GM21526 (cell line): Measurements from ENCODE around the gene VPS13D.
"Not testable (repeated sequence)": the region's sequence is repeated elsewhere in the genome, so short reads cannot be mapped to it uniquely, and the experiment has no call there.

Experiments
- ATAC-seq: cut with Tn5 transposase; IDR thresholded peaks from one replicate; pipeline ENCODE4 v1.9.1; 2021; ENCODE audit warnings: moderate library complexity; ENCODE audit not compliant: unreplicated experiment, low FRiP score

Gene VPS13D

GRCh38 chr1:12356004-12356890, 126.4 kb downstream of the VPS13D start:
- ATAC-seq = no peak

GRCh38 chr1:12358499-12358898, 128.7 kb downstream of the VPS13D start:
- no peak for ATAC-seq

DNA sequence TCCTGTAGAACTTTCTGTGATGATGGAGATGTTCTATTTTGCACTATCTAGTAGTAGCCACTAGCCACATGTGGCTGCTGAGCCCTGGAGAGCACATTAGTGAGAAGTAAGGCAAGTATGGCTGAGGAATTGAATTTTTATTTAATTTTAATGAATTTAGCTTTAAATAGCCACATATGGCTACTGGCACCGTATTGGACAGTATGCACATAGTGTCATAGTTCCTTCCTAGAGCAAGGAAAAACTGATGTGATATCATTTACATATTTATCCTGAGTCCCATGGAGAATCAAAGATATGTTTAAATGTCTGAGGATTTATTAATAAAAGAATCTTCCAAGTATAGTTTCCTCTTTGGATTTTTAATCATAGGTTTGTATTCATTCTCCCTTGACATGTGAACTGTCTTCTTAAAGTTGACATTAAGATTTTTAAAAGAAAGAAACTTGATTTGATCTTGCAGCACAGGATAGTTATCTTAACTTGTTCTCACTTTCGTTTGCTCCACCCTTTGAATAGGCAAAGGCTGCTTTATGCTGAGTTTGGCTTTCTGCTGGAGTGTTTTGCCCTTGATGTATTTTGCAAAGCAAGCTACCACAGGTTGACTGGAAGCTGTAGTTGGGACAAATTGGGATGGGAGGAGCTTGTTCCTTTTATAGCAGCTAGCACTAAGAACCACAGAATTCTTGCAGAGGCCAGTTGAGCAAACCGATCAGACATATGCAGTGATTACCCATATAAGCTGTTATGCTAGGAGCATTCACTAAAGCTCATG, 129.7 kb downstream of the VPS13D start:
- no peak for ATAC-seq

DNA sequence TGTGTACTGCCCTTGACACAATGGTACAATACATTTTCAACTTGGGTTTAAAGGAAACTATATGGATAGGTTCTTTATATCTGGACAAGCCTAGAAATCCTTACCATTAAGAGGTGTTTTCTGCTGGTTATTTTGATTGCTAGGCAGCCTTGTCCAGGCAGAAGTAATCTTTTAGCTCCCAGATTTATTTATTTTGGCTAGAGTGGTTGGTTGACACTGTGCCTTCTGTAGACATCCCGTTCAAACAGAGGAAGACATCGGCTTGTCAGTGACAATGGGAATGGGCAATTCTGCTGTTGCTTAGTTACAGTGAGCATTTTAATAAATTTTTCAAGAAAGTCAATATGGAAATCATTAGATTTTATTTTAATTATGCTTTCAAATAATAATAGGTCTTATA, 138.8 kb downstream of the VPS13D start:
- no peak for ATAC-seq

GRCh38 chr1:12369258-12369657, 139.4 kb downstream of the VPS13D start:
- no peak for ATAC-seq

- ATAC-seq = no peak
Observed at GRCh38 chr1:12370333-12370975, 140.6 kb downstream of the VPS13D start.

DNA sequence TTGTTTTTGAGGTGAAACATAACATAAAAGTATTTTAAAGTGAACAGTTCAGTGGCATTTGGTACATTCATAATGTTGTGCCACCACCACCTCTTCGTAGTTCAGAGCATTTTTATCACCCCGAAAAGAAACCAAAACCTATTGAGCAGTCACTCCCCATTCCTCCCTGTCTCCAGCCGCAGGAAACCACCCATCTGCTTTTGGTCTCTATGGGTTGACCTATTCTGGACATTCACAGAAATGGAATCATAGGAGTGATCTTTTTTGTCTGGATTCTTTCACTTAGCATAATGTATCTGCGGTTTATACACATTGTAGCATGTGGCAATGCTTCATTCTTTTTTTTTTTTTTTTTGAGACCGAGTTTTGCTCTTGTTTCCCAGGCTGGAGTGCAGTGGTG, 141.2 kb downstream of the VPS13D start:
- no peak for ATAC-seq

- ATAC-seq = no peak
Observed at GRCh38 chr1:12372180-12372579, 142.3 kb downstream of the VPS13D start.

DNA sequence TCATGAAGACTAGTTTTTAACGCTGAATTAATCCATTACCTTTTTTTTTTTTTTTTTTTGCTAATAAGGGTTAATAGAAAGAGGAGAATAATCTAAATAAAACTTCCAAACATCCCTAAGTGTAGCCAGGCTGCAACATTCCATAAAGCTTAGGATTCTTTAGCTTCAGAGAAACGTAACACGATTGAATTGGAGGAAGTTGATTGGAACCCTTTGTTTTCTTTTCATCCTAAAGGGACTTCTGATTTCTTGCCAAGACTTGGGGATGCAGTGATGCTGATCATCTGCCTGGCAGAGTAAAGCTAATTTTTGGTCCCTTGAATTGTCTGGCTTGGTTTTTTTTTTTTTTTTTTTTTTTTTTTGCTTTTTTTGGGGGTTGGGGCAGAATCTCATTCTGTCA, 142.9 kb downstream of the VPS13D start:
- ATAC-seq = no peak

DNA sequence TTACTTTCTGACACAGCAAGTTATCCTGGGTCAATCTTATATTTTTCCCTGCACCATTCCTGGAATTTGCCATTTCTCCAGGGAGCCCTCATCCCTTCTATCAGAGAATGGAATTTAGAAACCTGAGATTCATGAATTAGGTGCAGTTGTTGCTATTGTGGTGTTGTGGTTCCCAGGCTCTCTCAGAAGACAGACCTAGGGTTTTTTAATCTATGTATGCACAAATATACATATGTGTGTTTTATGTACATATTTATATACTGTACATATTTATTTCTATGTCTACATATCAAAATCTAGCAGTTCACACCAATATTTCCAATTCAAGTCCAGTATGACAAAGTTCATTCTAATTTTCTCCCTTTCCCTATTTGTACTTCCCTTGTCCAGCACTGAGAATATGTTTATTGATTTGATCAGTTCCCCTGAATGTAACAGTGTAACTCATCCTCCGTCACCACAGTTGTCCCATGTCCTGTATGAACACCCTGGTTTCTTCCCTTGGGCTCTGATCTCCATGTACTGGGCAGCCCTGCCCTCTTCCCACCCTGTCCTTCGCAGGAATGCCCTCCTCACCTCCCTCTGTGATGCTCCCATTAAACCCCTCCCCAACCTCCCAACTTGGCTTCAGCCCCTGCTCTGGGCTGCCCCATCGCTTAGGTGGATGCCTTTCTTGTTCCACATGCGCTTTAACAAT, 145.5 kb downstream of the VPS13D start:
- ATAC-seq = no peak

GRCh38 chr1:12376236-12377045, 146.6 kb downstream of the VPS13D start:
- ATAC-seq = no peak

DNA sequence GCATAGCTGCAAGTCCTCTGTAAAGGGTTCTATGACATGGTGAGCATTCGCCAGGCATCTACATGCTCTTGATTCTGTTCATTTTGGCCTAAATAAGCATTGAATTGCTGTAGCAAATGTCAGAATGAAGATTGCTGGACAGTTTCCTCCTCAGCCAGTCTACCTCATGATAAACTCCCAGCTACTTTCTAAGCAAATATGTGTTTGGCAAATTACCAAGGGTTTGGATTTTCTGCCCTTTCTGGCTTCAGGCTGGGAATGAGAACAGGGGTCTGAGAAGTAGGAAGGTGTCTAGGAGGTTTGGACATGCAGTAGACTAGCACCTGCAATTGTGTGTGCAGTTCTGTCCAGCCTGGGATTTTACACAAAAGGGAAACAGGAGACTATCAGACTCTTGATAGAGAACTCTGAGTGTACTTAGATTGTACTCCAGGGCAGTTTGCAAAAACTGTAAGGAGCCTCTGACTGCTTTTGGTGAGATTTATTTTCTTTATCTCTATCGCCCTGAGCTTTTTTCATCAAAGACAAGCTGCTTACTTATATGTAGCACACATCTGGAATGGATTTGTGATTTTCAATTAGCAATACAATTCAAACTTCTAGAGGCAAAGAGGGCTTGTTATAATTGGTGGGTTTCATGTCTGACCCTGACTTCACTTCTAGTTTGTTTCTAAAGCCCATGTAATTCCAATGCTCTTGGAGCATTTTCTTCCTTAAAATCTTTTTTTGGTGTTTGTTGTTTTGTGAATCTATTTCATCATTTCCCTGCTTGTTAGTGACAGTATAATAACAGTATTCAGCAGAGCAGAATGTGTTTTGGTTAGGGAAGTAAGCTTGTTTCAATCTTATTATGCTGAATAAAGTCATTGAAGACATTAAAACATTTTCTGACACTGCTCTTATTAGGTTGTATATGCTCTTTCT, 150.8 kb downstream of the VPS13D start:
- no peak for ATAC-seq

DNA sequence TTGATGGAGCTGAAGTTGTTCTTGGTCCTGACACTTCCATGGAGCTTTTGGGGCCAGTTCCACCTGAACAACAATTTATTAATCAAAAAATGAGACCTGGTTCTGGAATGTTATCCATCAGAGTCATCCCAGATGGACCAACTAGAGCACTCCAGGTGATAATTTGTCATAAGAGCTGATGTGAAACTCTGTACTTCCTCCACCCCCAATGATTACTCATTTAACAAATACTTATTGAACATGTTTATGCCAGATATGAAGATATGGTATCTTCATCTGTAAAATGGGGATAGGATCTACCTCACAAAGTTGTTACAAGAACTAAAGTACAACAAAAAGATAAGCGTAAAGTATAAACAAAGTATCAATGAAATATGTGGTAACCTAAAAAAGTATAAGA, 153.2 kb downstream of the VPS13D start:
- ATAC-seq = no peak

DNA sequence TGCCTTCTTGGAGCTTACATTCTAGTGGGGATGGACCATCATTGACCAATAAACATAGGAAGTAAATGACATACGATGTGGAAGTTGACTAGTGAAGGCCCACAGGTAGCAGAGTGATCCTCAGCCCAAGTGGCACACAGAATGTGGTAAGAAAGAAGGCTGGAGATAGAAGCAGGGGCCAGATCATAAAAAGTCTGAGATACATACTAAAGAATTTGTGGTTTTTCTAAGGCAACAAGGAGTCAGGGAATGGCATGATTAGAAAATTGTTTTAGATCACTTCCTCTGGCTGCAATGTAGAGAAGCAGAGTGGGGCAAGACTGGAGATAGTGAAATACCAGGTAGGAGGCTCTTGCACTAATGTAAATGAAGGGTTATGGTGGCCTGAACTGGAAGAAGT, 154.0 kb downstream of the VPS13D start:
- no peak for ATAC-seq

- no peak for ATAC-seq
Observed at GRCh38 chr1:12384836-12385456, 155.1 kb downstream of the VPS13D start.

DNA sequence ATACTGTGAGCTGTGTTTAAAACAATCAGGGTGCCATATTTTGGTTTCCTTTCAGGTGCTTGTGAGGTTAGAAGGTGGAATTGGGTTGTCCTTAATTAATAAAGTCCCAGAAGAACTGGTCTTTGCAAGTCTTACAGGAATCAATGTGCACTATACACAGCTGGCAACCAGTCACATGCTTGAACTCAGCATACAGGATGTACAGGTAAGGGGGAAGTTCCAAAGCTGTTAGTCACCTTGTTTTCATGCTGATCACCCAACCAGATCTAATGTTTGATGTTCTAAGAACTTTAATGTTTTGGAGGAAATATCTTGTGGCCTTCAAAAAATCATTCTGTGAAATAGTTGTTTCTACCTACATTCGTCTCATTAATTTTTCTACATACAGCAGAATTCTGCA, 156.3 kb downstream of the VPS13D start:
- no peak for ATAC-seq

GRCh38 chr1:12387641-12388040, 157.8 kb downstream of the VPS13D start:
- ATAC-seq = no peak

GRCh38 chr1:12390296-12390695, 160.5 kb downstream of the VPS13D start:
- not testable (repeated sequence) for ATAC-seq
